ENCODE results near the gene BUB3.

BUB3 gene

GRCh38 chr10:123136221-123136805 lies 17.9 kb upstream of the BUB3 start:
- TF ChIP-seq CTCF (IDR thresholded peaks at IDR 0.05; ENCODE audit: low read depth, low read length, missing control alignments), result no peak
- DNase-seq (ENCODE audit: extremely low read depth, low read depth), result no peak
- no peak overlapping the region for H3K4me3 ChIP-seq (replicated peaks; ENCODE audit: low read depth, low read length)

GRCh38 chr10:123136806-123137642 lies 17.2 kb upstream of the BUB3 start:
- TF ChIP-seq CTCF (IDR thresholded peaks at IDR 0.05; ENCODE audit: low read depth, low read length, missing control alignments), result no peak
- DNase-seq (ENCODE audit: extremely low read depth, low read depth), result no peak
- H3K4me3 ChIP-seq (replicated peaks; ENCODE audit: low read depth, low read length), result no peak overlapping the region

- no peak overlapping the region for H3K4me3 ChIP-seq (replicated peaks; ENCODE audit: low read depth, low read length)
- no peak for TF ChIP-seq CTCF (IDR thresholded peaks at IDR 0.05; ENCODE audit: low read depth, low read length, missing control alignments)
- no peak for DNase-seq (ENCODE audit: extremely low read depth, low read depth)
Observed at GRCh38 chr10:123139165-123139520, 15.1 kb upstream of the BUB3 start.

GRCh38 chr10:123139521-123140163 lies 14.6 kb upstream of the BUB3 start:
- TF ChIP-seq CTCF (IDR thresholded peaks at IDR 0.05; ENCODE audit: low read depth, low read length, missing control alignments), result no peak
- DNase-seq (ENCODE audit: extremely low read depth, low read depth), result no peak
- H3K4me3 ChIP-seq (replicated peaks; ENCODE audit: low read depth, low read length), result no peak overlapping the region

- no peak overlapping the region for H3K4me3 ChIP-seq (replicated peaks; ENCODE audit: low read depth, low read length)
- TF ChIP-seq CTCF (IDR thresholded peaks at IDR 0.05; ENCODE audit: low read depth, low read length, missing control alignments), result no peak
- DNase-seq (ENCODE audit: extremely low read depth, low read depth), result no peak
Observed at GRCh38 chr10:123140164-123140982, 13.8 kb upstream of the BUB3 start.

- H3K4me3 ChIP-seq (replicated peaks; ENCODE audit: low read depth, low read length), result no peak overlapping the region
- TF ChIP-seq CTCF (IDR thresholded peaks at IDR 0.05; ENCODE audit: low read depth, low read length, missing control alignments), result no peak
- no peak for DNase-seq (ENCODE audit: extremely low read depth, low read depth)
Observed at GRCh38 chr10:123140983-123141390, 13.2 kb upstream of the BUB3 start.

All from HFF-Myc (cell line).